ENCODE measurements around the gene TAC4.

The TAC4 gene

GRCh38 chr17:49848019-49848473 lies at the start of gene TAC4:
Gene TAC4, minus strand, starts transcription at chr17:49848069. Its CDS starts 52 bp downstream, at chr17:49848017.
- DNase-seq: no peak

- no peak for DNase-seq
Measured at GRCh38 chr17:49896860-49897259, 49.0 kb upstream of the TAC4 start.

GRCh38 chr17:49896222-49896621 lies 48.4 kb upstream of the TAC4 start:
- DNase-seq: no peak

GRCh38 chr17:49895812-49896211 lies 47.9 kb upstream of the TAC4 start:
- no peak for DNase-seq

GRCh38 chr17:49894761-49895160 lies 46.9 kb upstream of the TAC4 start:
- no peak for DNase-seq

GRCh38 chr17:49891694-49892389 lies 44.0 kb upstream of the TAC4 start:
- no peak for DNase-seq

GRCh38 chr17:49891271-49891670 lies 43.4 kb upstream of the TAC4 start:
- no peak for DNase-seq

- DNase-seq: no peak
Measured at GRCh38 chr17:49890852-49891251, 43.0 kb upstream of the TAC4 start.

GRCh38 chr17:49890077-49890821 lies 42.4 kb upstream of the TAC4 start:
- no peak for DNase-seq

- no peak for DNase-seq
Measured at GRCh38 chr17:49889500-49889899, 41.6 kb upstream of the TAC4 start.

- no peak for DNase-seq
Measured at GRCh38 chr17:49887744-49888360, 40.0 kb upstream of the TAC4 start.

- no peak for DNase-seq
Measured at GRCh38 chr17:49887086-49887743, 39.3 kb upstream of the TAC4 start.

GRCh38 chr17:49886036-49886435 lies 38.2 kb upstream of the TAC4 start:
- no peak for DNase-seq

GRCh38 chr17:49882434-49882833 lies 34.6 kb upstream of the TAC4 start:
- no peak for DNase-seq

- no peak for DNase-seq
Measured at GRCh38 chr17:49881054-49881402, 33.2 kb upstream of the TAC4 start.

- peak; percentile 79 to 87 for DNase-seq
Measured at GRCh38 chr17:49880291-49881053, 32.6 kb upstream of the TAC4 start.

- no peak for DNase-seq
Measured at GRCh38 chr17:49878931-49879904, 31.3 kb upstream of the TAC4 start.

- DNase-seq: no peak
Measured at GRCh38 chr17:49875685-49876084, 27.8 kb upstream of the TAC4 start.

- no peak for DNase-seq
Measured at GRCh38 chr17:49874911-49875310, 27.0 kb upstream of the TAC4 start.

- no peak for DNase-seq
Measured at GRCh38 chr17:49873926-49874325, 26.1 kb upstream of the TAC4 start.

- DNase-seq: no peak
Measured at GRCh38 chr17:49873466-49873865, 25.6 kb upstream of the TAC4 start.

All from activated T-cell treated with anti-CD3 and anti-CD28 coated beads, Interleukin-2, amount 50 U/mL, for 48 hours (primary cell).